ENCODE results near the gene RHOBTB1. TPM values are rescaled to one million over a fixed set of nuclear protein-coding genes. Genes with fewer than 3 reads are reported as not detected.

The RHOBTB1 gene
- total RNA-seq, 2 experiments from 2014 or later, result 0.04 to 0.21 TPM

DNA sequence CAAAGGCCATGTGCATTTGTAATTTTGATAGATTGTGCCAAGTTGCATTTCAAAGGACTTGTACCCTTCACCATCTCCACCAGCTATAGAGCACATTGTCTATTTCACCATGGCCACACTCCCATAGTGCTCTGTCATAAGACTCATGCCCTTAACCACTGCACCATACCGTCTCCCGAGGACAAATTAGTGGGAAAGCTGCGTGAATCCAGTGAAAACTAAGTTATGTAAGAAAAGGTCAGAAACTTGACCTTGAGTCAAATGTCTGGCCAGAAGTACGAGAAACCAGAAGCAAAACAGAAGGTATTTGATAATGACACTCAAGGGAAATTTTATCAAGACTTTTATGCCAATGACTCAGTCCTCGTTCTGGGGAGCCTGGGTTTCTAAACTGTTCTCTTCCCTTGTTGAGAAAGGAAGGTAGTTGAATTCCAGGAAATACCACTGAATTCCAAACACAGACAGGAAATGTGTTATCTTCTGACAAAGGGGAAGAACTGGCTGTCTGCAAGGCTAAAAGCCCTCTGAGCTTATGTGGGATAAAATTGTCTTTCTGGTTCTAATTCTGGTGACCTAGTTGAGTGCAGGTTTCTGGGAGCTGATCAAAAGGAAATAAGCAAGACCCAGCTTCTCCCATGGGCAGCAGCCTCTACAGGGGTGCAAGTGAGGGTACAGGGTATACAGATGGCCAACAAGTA lies 116.0 kb downstream of the RHOBTB1 start:
- H3K4me3 Mint-ChIP-seq, result no peak overlapping the region
- H3K27ac Mint-ChIP-seq, result no peak overlapping the region
- H3K4me1 Mint-ChIP-seq, result peaks cover 10% of the 10 kb centered on the region
- DNase-seq (no peak), ATAC-seq (no peak)
- no peaks in the 10 kb centered on the region for H3K9me3 Mint-ChIP-seq (ENCODE audit: low read depth)
- intact Hi-C loops (cut with DNase I, micrococcal nuclease), result no loop called here
- ChIA-PET POLR2A (no interaction called here), CTCF (no interaction called here)
- H3K27me3 Mint-ChIP-seq, result peaks cover 3% of the 10 kb centered on the region
- no peaks in the 10 kb centered on the region for H3K36me3 Mint-ChIP-seq (ENCODE audit: low read depth)

DNA sequence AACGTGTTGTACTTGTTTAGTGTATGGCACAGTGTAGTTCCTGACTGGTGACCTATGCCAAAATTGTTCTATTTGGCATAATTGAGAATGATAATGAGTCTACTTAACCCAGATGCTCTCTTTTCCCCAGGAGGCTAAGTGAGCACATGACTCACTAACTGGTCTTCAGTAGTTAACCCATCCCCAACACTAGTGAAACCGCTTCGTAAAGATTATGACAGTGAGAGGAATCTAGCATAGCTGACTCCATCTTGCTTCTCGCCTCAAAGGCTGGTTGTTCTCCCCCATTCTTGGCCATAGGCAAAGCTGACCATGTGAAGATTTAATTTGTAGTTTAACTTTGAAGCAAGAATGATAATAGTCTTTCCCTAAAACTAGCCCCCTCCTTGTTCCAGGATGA lies 118.5 kb downstream of the RHOBTB1 start:
- POLR2A ChIA-PET, result no interaction called here
- CTCF ChIA-PET, result interaction anchor here (2.5 kb wide), 1 partner anchor 8 kb away, joined by 10 read pairs; no protein-coding TSS in a partner anchor

GRCh38 chr10:60823324-60823723 lies 120.7 kb downstream of the RHOBTB1 start:
- ChIA-PET CTCF (interaction anchor here (1.4 kb wide), 1 partner anchor 13 kb away, joined by 3 read pairs; no protein-coding TSS in a partner anchor), POLR2A (no interaction called here)
- no peak for DNase-seq
- intact Hi-C loops (cut with DNase I, micrococcal nuclease), result loop anchor here in 1 of 2 experiments (5.0 kb wide), 2 partner anchors 84 to 314 kb away; no protein-coding TSS in a partner anchor
- Mint-ChIP-seq H3K27me3 (peaks cover 3% of the 10 kb centered on the region), H3K27ac (no peak overlapping the region), H3K36me3 (ENCODE audit: low read depth) (no peaks in the 10 kb centered on the region), H3K4me1 (peaks cover 6% of the 10 kb centered on the region), H3K4me3 (no peak overlapping the region), H3K9me3 (ENCODE audit: low read depth) (no peaks in the 10 kb centered on the region)
- no peak for ATAC-seq

More for the DNA sequence above, 118.5 kb downstream of the RHOBTB1 start:
- Mint-ChIP-seq H3K9me3 (ENCODE audit: low read depth) (no peaks in the 10 kb centered on the region), H3K36me3 (ENCODE audit: low read depth) (no peaks in the 10 kb centered on the region), H3K4me3 (no peak overlapping the region), H3K4me1 (peaks cover 10% of the 10 kb centered on the region), H3K27me3 (peaks cover 3% of the 10 kb centered on the region), H3K27ac (no peak overlapping the region)
- intact Hi-C loops (cut with DNase I, micrococcal nuclease), result no loop called here
- ATAC-seq (no peak), DNase-seq (no peak)

DNA sequence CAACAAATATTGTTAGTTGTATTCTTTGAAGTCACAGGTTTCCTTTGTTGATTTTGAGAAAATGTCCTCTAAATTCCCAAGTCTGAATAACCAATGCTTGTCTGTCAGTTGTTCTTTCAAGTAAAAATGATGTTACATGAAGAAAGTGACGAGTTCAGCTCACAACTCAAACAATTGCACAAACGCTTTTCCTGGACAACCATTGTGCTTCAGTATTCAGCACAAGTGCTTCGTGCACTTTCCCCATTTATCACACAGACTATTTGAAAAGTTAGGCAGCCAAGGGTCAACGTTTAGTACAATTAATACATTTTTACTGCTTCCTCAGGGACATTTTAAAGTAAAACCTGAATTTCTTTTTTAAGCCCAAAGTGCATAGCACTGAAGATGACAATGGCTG lies 121.2 kb downstream of the RHOBTB1 start:
- H3K9me3 Mint-ChIP-seq (ENCODE audit: low read depth), result no peaks in the 10 kb centered on the region
- no peak for ATAC-seq
- H3K4me1 Mint-ChIP-seq, result peaks cover under 1% of the 10 kb centered on the region
- intact Hi-C loops (cut with DNase I, micrococcal nuclease), result loop anchor here in 1 of 2 experiments (5.0 kb wide), 2 partner anchors 84 to 314 kb away; no protein-coding TSS in a partner anchor
- H3K4me3 Mint-ChIP-seq, result no peak overlapping the region
- peaks cover 3% of the 10 kb centered on the region for H3K27me3 Mint-ChIP-seq
- CTCF ChIA-PET, result interaction anchor here (0.7 kb wide), 1 partner anchor 220 kb away, joined by 3 read pairs; no protein-coding TSS in a partner anchor
- DNase-seq, result no peak
- no peak overlapping the region for H3K27ac Mint-ChIP-seq
- POLR2A ChIA-PET, result no interaction called here
- no peaks in the 10 kb centered on the region for H3K36me3 Mint-ChIP-seq (ENCODE audit: low read depth)

- Mint-ChIP-seq H3K9me3 (ENCODE audit: low read depth) (no peaks in the 10 kb centered on the region), H3K27me3 (peaks cover 2% of the 10 kb centered on the region), H3K27ac (no peak overlapping the region), H3K36me3 (ENCODE audit: low read depth) (no peaks in the 10 kb centered on the region), H3K4me1 (no peaks in the 10 kb centered on the region), H3K4me3 (no peak overlapping the region)
- DNase-seq (no peak), ATAC-seq (no peak)
- ChIA-PET POLR2A (no interaction called here), CTCF (interaction anchor here (0.7 to 0.8 kb wide), 2 partner anchors 31 to 143 kb away, joined by 3 read pairs; no protein-coding TSS in a partner anchor)
- intact Hi-C loops (cut with DNase I, micrococcal nuclease), result loop anchor here in 1 of 2 experiments (5.0 kb wide), 2 partner anchors 86 to 316 kb away; no protein-coding TSS in a partner anchor
Measured at GRCh38 chr10:60821656-60822055, 122.3 kb downstream of the RHOBTB1 start.

GRCh38 chr10:60820093-60820754 lies 123.8 kb downstream of the RHOBTB1 start:
- ATAC-seq (no peak), DNase-seq (peak; percentile 7)
- no peak overlapping the region for H3K4me3 Mint-ChIP-seq
- no peaks in the 10 kb centered on the region for H3K36me3 Mint-ChIP-seq (ENCODE audit: low read depth)
- intact Hi-C loops (cut with DNase I, micrococcal nuclease), result loop anchor here in 1 of 2 experiments (5.0 kb wide), 2 partner anchors 87 to 317 kb away; no protein-coding TSS in a partner anchor
- ChIA-PET CTCF (interaction anchor here (1.1 kb wide), 1 partner anchor 33 kb away, joined by 4 read pairs; no protein-coding TSS in a partner anchor), POLR2A (interaction anchor here (0.6 kb wide), 1 partner anchor 1269 kb away, joined by 3 read pairs; no protein-coding TSS in a partner anchor)
- H3K27me3 Mint-ChIP-seq, result no peaks in the 10 kb centered on the region
- H3K4me1 Mint-ChIP-seq, result no peaks in the 10 kb centered on the region
- H3K27ac Mint-ChIP-seq, result no peak overlapping the region
- H3K9me3 Mint-ChIP-seq (ENCODE audit: low read depth), result no peaks in the 10 kb centered on the region

Other genes starting within 250 kb of the RHOBTB1 start
- gene CDK1, start 165.7 kb downstream of the RHOBTB1 start, total RNA-seq, result 100 to 1,000 TPM in 1 of 2 experiments, 10 to 100 TPM in 1; 88.5 to 138 TPM

Data from activated CD4-positive, alpha-beta T cell treated with anti-CD3 and anti-CD28 coated beads for 36 hours (primary cell).